Endodermal cell (in vitro differentiated cells): ENCODE measurements around the gene COQ6. TPM values are rescaled to one million over a fixed set of nuclear protein-coding genes. Genes with fewer than 3 reads are reported as not detected.

Experiments used
- DNase-seq: peaks from one replicate; pipeline ENCODE4 v3.0.0-alpha.2; 2017
- H3K27ac ChIP-seq: 2 replicates; pipeline ENCODE4 v1.5.1; 2013; ENCODE audit warnings: mild to moderate bottlenecking, low read depth, low read length, moderate library complexity
- H3K27me3 ChIP-seq: 2 replicates; pipeline ENCODE4 v1.6.1; 2013; ENCODE audit warnings: mild to moderate bottlenecking, low read length, moderate library complexity; ENCODE audit not compliant: insufficient read depth, control insufficient read depth, poor library complexity, severe bottlenecking
- H3K36me3 ChIP-seq: 2 replicates; pipeline ENCODE4 v1.7.0; 2013; ENCODE audit warnings: mild to moderate bottlenecking, low read length, moderate library complexity; ENCODE audit not compliant: control insufficient read depth, insufficient read depth
- H3K4me1 ChIP-seq: one replicate; pipeline ENCODE4 v1.7.0; 2013; ENCODE audit warnings: low read length; ENCODE audit not compliant: control insufficient read depth, insufficient read depth
- H3K4me3 ChIP-seq: 2 replicates; pipeline ENCODE4 v1.5.1; 2013; ENCODE audit warnings: mild to moderate bottlenecking, low read length, moderate library complexity
- H3K9ac ChIP-seq: 2 replicates; pipeline ENCODE4 v1.6.1; 2013; ENCODE audit warnings: mild to moderate bottlenecking, low read length, moderate library complexity; ENCODE audit not compliant: poor library complexity, severe bottlenecking; ENCODE audit errors: extremely low read depth
- H3K9me3 ChIP-seq: 2 replicates; pipeline ENCODE4 v1.6.1; 2013; ENCODE audit warnings: mild to moderate bottlenecking, low read length, moderate library complexity; ENCODE audit not compliant: control insufficient read depth
- H3K27ac Mint-ChIP-seq: 2 replicates; pipeline ENCODE4 v1.8.0; 2020; ENCODE audit warnings: mixed read lengths
- H3K27me3 Mint-ChIP-seq: 2 replicates; pipeline ENCODE4 v1.8.0; 2021; ENCODE audit warnings: mild to moderate bottlenecking, mixed read lengths; ENCODE audit not compliant: insufficient read depth
- H3K36me3 Mint-ChIP-seq: 2 replicates; pipeline ENCODE4 v1.8.0; 2020; ENCODE audit warnings: low read depth, mixed read lengths
- H3K4me1 Mint-ChIP-seq: 2 replicates; pipeline ENCODE4 v1.8.0; 2020; ENCODE audit warnings: mixed read lengths
- H3K4me3 Mint-ChIP-seq: 2 replicates; pipeline ENCODE4 v1.8.0; 2020; ENCODE audit warnings: mild to moderate bottlenecking, moderate library complexity, mixed read lengths
- H3K9me3 Mint-ChIP-seq: 2 replicates; pipeline ENCODE4 v1.8.0; 2020; ENCODE audit warnings: mild to moderate bottlenecking, mixed read lengths
- CTCF ChIP-seq: fragments of 200-600 bp; sonication (generic); conservative IDR thresholded peaks from 2 replicates; pipeline ENCODE4 v1.5.0; 2021; ENCODE audit warnings: antibody characterized with exemption, mild to moderate bottlenecking
- WGBS, 2 experiments: methylation state at CpG; one replicate each; pipeline versions ENCODE4 v1.1.5 to v1.1.7; 2013; ENCODE audit warnings: missing lambda C conversion rate in 2 of 2, mixed read lengths in 1 of 2; ENCODE audit not compliant: insufficient coverage in 1 of 2, insufficient read length in 1 of 2; 5-methylcytosine and 5-hydroxymethylcytosine counted together
- total RNA-seq, 2 donors: library from RNA; stranded (reverse); fragmentation: NEBNext Ultra II Directional in 1 of 2; extraction: Animal tissue kit (Norgen Biotek cat#: 25700) in 1 of 2; gene quantifications; 2 replicates in 1 of 2; 3 replicates in 1 of 2; pipeline ENCODE4 v1.2.1, GENCODE V29; 2021

The COQ6 gene
- total RNA-seq, 2 donors from 2014 or later, result 18.0 to 18.1 TPM

- no peak overlapping the region for H3K9ac ChIP-seq
- H3K9me3 Mint-ChIP-seq, result no peaks in the 10 kb centered on the region
- H3K27ac ChIP-seq, result no peak overlapping the region
- H3K4me3 ChIP-seq, result no peak overlapping the region
- H3K27me3 ChIP-seq, result peaks cover 67% of the 10 kb centered on the region
- DNase-seq, result no peak
- H3K4me3 Mint-ChIP-seq, result no peak overlapping the region
- 86 to 89% methylated on average over 5 to 7 of the region's 7 CpGs for WGBS, 2 experiments
- no peaks in the 10 kb centered on the region for H3K36me3 Mint-ChIP-seq
- no peaks in the 10 kb centered on the region for H3K9me3 ChIP-seq
- H3K27me3 Mint-ChIP-seq, result peaks cover 50% of the 10 kb centered on the region
- H3K4me1 ChIP-seq, result no peaks in the 10 kb centered on the region
- no peak for TF ChIP-seq CTCF
- no peak overlapping the region for H3K27ac Mint-ChIP-seq
- peaks cover 6% of the 10 kb centered on the region for H3K36me3 ChIP-seq
- no peaks in the 10 kb centered on the region for H3K4me1 Mint-ChIP-seq
Measured at GRCh38 chr14:73942180-73942579, 7.9 kb upstream of the COQ6 start.

GRCh38 chr14:73943083-73943482, 7.0 kb upstream of the COQ6 start:
- no peak overlapping the region for H3K4me3 ChIP-seq
- no peak for DNase-seq
- no peaks in the 10 kb centered on the region for H3K9me3 ChIP-seq
- no peaks in the 10 kb centered on the region for H3K4me1 ChIP-seq
- Mint-ChIP-seq H3K27ac (no peak overlapping the region), H3K27me3 (peaks cover 59% of the 10 kb centered on the region), H3K36me3 (no peaks in the 10 kb centered on the region), H3K9me3 (no peaks in the 10 kb centered on the region), H3K4me3 (no peak overlapping the region), H3K4me1 (no peaks in the 10 kb centered on the region)
- WGBS, 2 experiments, result 75 to 85% methylated on average over 4 of the region's 4 CpGs
- H3K36me3 ChIP-seq, result no peaks in the 10 kb centered on the region
- peaks cover 76% of the 10 kb centered on the region for H3K27me3 ChIP-seq
- no peak overlapping the region for H3K27ac ChIP-seq
- no peak overlapping the region for H3K9ac ChIP-seq
- TF ChIP-seq CTCF, result no peak

- no peak overlapping the region for H3K27ac Mint-ChIP-seq
Measured at GRCh38 chr14:73944432-73945158, 5.5 kb upstream of the COQ6 start.

More at GRCh38 chr14:73944432-73945158, 5.5 kb upstream of the COQ6 start:
- TF ChIP-seq CTCF, result no peak
- H3K9ac ChIP-seq, result no peak overlapping the region
- DNase-seq, result no peak
- Mint-ChIP-seq H3K27me3 (peaks cover 62% of the 10 kb centered on the region), H3K4me3 (no peak overlapping the region), H3K36me3 (no peaks in the 10 kb centered on the region), H3K9me3 (no peaks in the 10 kb centered on the region), H3K4me1 (no peaks in the 10 kb centered on the region)
- peaks cover 83% of the 10 kb centered on the region for H3K27me3 ChIP-seq
- 89 to 95% methylated on average over 11 to 17 of the region's 17 CpGs for WGBS, 2 experiments
- no peaks in the 10 kb centered on the region for H3K9me3 ChIP-seq
- no peaks in the 10 kb centered on the region for H3K36me3 ChIP-seq
- H3K27ac ChIP-seq, result no peak overlapping the region
- no peaks in the 10 kb centered on the region for H3K4me1 ChIP-seq
- H3K4me3 ChIP-seq, result no peak overlapping the region
